A549 (cell line): ENCODE data around the gene DDX1. TPM values are rescaled to one million over a fixed set of nuclear protein-coding genes. Genes with fewer than 3 reads are reported as not detected.

Experiments
- ATAC-seq, 2 experiments: fragments of 200-7000 bp in 1 of 2; fragments of >200 bp in 1 of 2; cut with Nextera tagmentation in 1 of 2; cut with Tn5 transposase in 1 of 2; 3 replicates each; pipeline versions ENCODE4 v1.8.0 to v1.9.1; 2018 to 2020; ENCODE audit warnings: mild to moderate bottlenecking in 1 of 2, moderate library complexity in 1 of 2
- CTCF ChIA-PET: fragments of 300-600 bp; sonication (Branson Sonifier 250); formaldehyde crosslinking; extraction: SDS; loops from one replicate; lab custom pipeline; 2021; ENCODE audit warnings: antibody characterized with exemption, inconsistent platforms; lab: Yijun Ruan, JAX
- POLR2A ChIA-PET: fragments of 350-600 bp; formaldehyde crosslinking; extraction: SDS; loops from one replicate; lab custom pipeline; 2021; ENCODE audit warnings: antibody characterized with exemption, inconsistent platforms; lab: Yijun Ruan, JAX
- DNase-seq, 2 experiments: peaks; one replicate each; pipeline versions ENCODE4 v3.0.0 to v3.0.0-alpha.2; 2011 to 2016; ENCODE audit warnings: low read depth in 1 of 2, low spot score in 1 of 2
- FAIRE-seq: peaks from 2 replicates; lab custom pipeline; 2011; peaks lifted over from hg19 to GRCh38; lab: Jason Lieb, UNC
- H3K27ac ChIP-seq, 2 experiments: fragments of >200 bp; sonication (Bioruptor Twin); formaldehyde crosslinking; 3 replicates each; pipeline ENCODE4 v1.5.1; 2016 to 2017
- H3K4me1 ChIP-seq: fragments of >200 bp; sonication (Bioruptor Twin); formaldehyde crosslinking; 3 replicates; pipeline ENCODE4 v1.6.1; 2016
- H3K4me2 ChIP-seq: fragments of >200 bp; sonication (Bioruptor Twin); formaldehyde crosslinking; 3 replicates; pipeline ENCODE4 v1.6.1; 2016
- H3K4me3 ChIP-seq: fragments of >200 bp; sonication (Bioruptor Twin); formaldehyde crosslinking; 3 replicates; pipeline ENCODE4 v1.5.1; 2016
- H3K9me3 ChIP-seq: fragments of >200 bp; sonication (Bioruptor Twin); formaldehyde crosslinking; 3 replicates; pipeline ENCODE4 v1.6.1; 2016
- ATOH8 ChIP-seq: fragments of 250-450 bp; sonication (Bioruptor Pico); IDR thresholded peaks from 2 replicates; pipeline ENCODE4 v1.5.0; 2020; ENCODE audit warnings: low read depth, mild to moderate bottlenecking, moderate library complexity
- CBX2 ChIP-seq: fragments of 200-600 bp; sonication (generic); IDR thresholded peaks from 2 replicates; pipeline ENCODE4 v1.6.1; 2016; ENCODE audit warnings: low read depth, mild to moderate bottlenecking, borderline replicate concordance
- CBX8 ChIP-seq: fragments of 200-600 bp; sonication (generic); IDR thresholded peaks from 2 replicates; pipeline ENCODE4 v1.6.1; 2016
- CEBPB ChIP-seq, 2 experiments: fragments of >200 bp in 1 of 2; sonication (Bioruptor Twin) in 1 of 2; formaldehyde crosslinking in 1 of 2; IDR thresholded peaks; 2 replicates each; pipeline ENCODE4 v1.6.1; 2012 to 2016
- CHD2 ChIP-seq: fragments of 150-350 bp; IDR thresholded peaks from 2 replicates; pipeline ENCODE4 v1.6.1; 2014; ENCODE audit warnings: low read length; ENCODE audit not compliant: partially characterized antibody
- ELK1 ChIP-seq: fragments of 150-350 bp; IDR thresholded peaks from 2 replicates; pipeline ENCODE4 v1.6.1; 2014; ENCODE audit warnings: low read depth, mild to moderate bottlenecking, low read length
- FOSB ChIP-seq: fragments of 250-450 bp; sonication (Bioruptor Pico); IDR thresholded peaks from 2 replicates; pipeline ENCODE4 v1.5.0; 2020; ENCODE audit warnings: mild to moderate bottlenecking, moderate library complexity
- GATA3 ChIP-seq: IDR thresholded peaks from 2 replicates; pipeline ENCODE4 v1.6.1; 2012; ENCODE audit warnings: borderline replicate concordance
- HOXA7 ChIP-seq: fragments of 250-450 bp; sonication (Bioruptor Pico); IDR thresholded peaks from 2 replicates; pipeline ENCODE4 v1.5.0; 2020; ENCODE audit warnings: mild to moderate bottlenecking, moderate library complexity
- HOXB13 ChIP-seq: fragments of 250-450 bp; sonication (Bioruptor Pico); IDR thresholded peaks from 2 replicates; pipeline ENCODE4 v1.5.0; 2020; ENCODE audit warnings: low read depth, mild to moderate bottlenecking, moderate library complexity
- HOXB5 ChIP-seq: fragments of 250-450 bp; sonication (Bioruptor Pico); IDR thresholded peaks from 2 replicates; pipeline ENCODE4 v1.5.0; 2020; ENCODE audit warnings: mild to moderate bottlenecking, moderate library complexity
- KDM5A ChIP-seq: fragments of 200-600 bp; sonication (generic); IDR thresholded peaks from 2 replicates; pipeline ENCODE4 v1.6.1; 2016; ENCODE audit warnings: antibody characterized with exemption, mild to moderate bottlenecking
- MAFK ChIP-seq: fragments of 450-650 bp; IDR thresholded peaks from 2 replicates; pipeline ENCODE4 v1.6.1; 2014; ENCODE audit not compliant: partially characterized antibody
- MAX ChIP-seq: IDR thresholded peaks from 2 replicates; pipeline ENCODE4 v1.6.1; 2012
- NPAS2 ChIP-seq: fragments of 250-450 bp; sonication (Bioruptor Pico); IDR thresholded peaks from 2 replicates; pipeline ENCODE4 v1.8.0; 2022; ENCODE audit warnings: mild to moderate bottlenecking, moderate library complexity, borderline replicate concordance
- NR3C1 ChIP-seq: fragments of >200 bp; sonication (Bioruptor Twin); formaldehyde crosslinking; IDR thresholded peaks from 3 replicates; pipeline ENCODE4 v1.6.1; 2017
- POLR2A ChIP-seq: IDR thresholded peaks from 2 replicates; pipeline ENCODE4 v1.6.1; 2012; ENCODE audit warnings: mild to moderate bottlenecking, low read length
- RAD21 ChIP-seq, 2 experiments: fragments of >200 bp in 1 of 2; sonication (Bioruptor Twin) in 1 of 2; formaldehyde crosslinking in 1 of 2; IDR thresholded peaks in 1 of 2; conservative IDR thresholded peaks in 1 of 2; 2 replicates in 1 of 2; 3 replicates in 1 of 2; pipeline ENCODE4 v1.6.1; 2012 to 2018; ENCODE audit warnings: inconsistent platforms in 1 of 2
- RCOR1 ChIP-seq: fragments of 150-350 bp; IDR thresholded peaks from 2 replicates; pipeline ENCODE4 v1.6.1; 2014; ENCODE audit warnings: antibody characterized with exemption, low read length, low read depth
- SMC3 ChIP-seq: fragments of >200 bp; sonication (Bioruptor Twin); formaldehyde crosslinking; IDR thresholded peaks from 3 replicates; pipeline ENCODE4 v1.6.1; 2018; ENCODE audit warnings: inconsistent platforms
- TP53 ChIP-seq: fragments of 250-450 bp; sonication (Bioruptor Pico); IDR thresholded peaks from 2 replicates; pipeline ENCODE4 v1.5.0; 2021; ENCODE audit warnings: mild to moderate bottlenecking, moderate library complexity
- ZC3H11A ChIP-seq: fragments of 450-650 bp; IDR thresholded peaks from 2 replicates; pipeline ENCODE4 v1.6.1; 2014; ENCODE audit warnings: antibody characterized with exemption, mild to moderate bottlenecking
- ZFP36 ChIP-seq: fragments of 450-650 bp; IDR thresholded peaks from 2 replicates; pipeline ENCODE4 v1.6.1; 2014; ENCODE audit warnings: borderline replicate concordance; ENCODE audit not compliant: partially characterized antibody
- ZNF302 ChIP-seq: fragments of 250-450 bp; sonication (Bioruptor Pico); IDR thresholded peaks from 2 replicates; pipeline ENCODE4 v1.9.0; 2021; ENCODE audit warnings: inconsistent platforms, mild to moderate bottlenecking, moderate library complexity
- WGBS: methylation state at CpG from one replicate; pipeline ENCODE4 v1.1.6; 2017; ENCODE audit errors: missing lambda C conversion rate; 5-methylcytosine and 5-hydroxymethylcytosine counted together
- polyA plus RNA-seq, 4 experiments: library from polyadenylated mRNA; depleted of rRNA in 3 of 4; stranded (reverse); fragments of >200 nt; fragmentation: RNase III in 1 of 4; extraction: RNeasy Plus Mini Kit Qiagen cat#74134 plus additional on column Dnase treatment in 1 of 4; gene quantifications; 2 replicates in 3 of 4; 3 replicates in 1 of 4; pipeline ENCODE4 v1.2.3, GENCODE V29; 2011 to 2017

The DDX1 gene
- polyA plus RNA-seq, 2 of the 4 experiments (the other 2 are of a cell fraction) = 157 to 214 TPM

GRCh38 chr2:15665943-15666460, 74.3 kb downstream of the DDX1 start (continued):
- no peak for TF ChIP-seq ELK1
- no peak for TF ChIP-seq NPAS2

GRCh38 chr2:15666861-15667808, 75.5 kb downstream of the DDX1 start:
- H3K27ac ChIP-seq = no peak overlapping the region
- WGBS = 45% methylated on average over 16 of the region's 16 CpGs
- ChIA-PET POLR2A (no interaction called here), CTCF (interaction anchor here (1.0 kb wide), 2 partner anchors 18 to 81 kb away, joined by 3 read pairs; no protein-coding TSS in a partner anchor)
- H3K9me3 ChIP-seq = no peaks in the 10 kb centered on the region; the same call in 2 of the 3 replicates
- H3K4me1 ChIP-seq = no peaks in the 10 kb centered on the region
- no peak for TF ChIP-seq ZNF302
- no peak for TF ChIP-seq MAX
- TF ChIP-seq RCOR1 = no peak
- TF ChIP-seq NPAS2 = no peak
- TF ChIP-seq CHD2 = no peak
- TF ChIP-seq CEBPB (IDR thresholded peaks at IDR 0.05) = no peak
- no peak overlapping the region for H3K4me3 ChIP-seq
- no peak for DNase-seq
- no peak for ATAC-seq
- no peak overlapping the region for H3K4me2 ChIP-seq
- FAIRE-seq = no peak

- ChIA-PET POLR2A (no interaction called here), CTCF (interaction anchor here (1.0 to 1.5 kb wide), 2 partner anchors 19 to 80 kb away, joined by 3 read pairs; no protein-coding TSS in a partner anchor)
- H3K4me1 ChIP-seq = no peaks in the 10 kb centered on the region
- 87% methylated on average over 4 of the region's 4 CpGs for WGBS
- no peak overlapping the region for H3K27ac ChIP-seq
- FAIRE-seq = no peak
- ATAC-seq = no peak
- no peak overlapping the region for H3K4me3 ChIP-seq
- H3K9me3 ChIP-seq = no peaks in the 10 kb centered on the region; the same call in 2 of the 3 replicates
- no peak for TF ChIP-seq MAFK
- no peak for TF ChIP-seq CBX8
- TF ChIP-seq ELK1 = no peak
- TF ChIP-seq HOXB13 = no peak
- DNase-seq = no peak
- no peak overlapping the region for H3K4me2 ChIP-seq
Measured at GRCh38 chr2:15667809-15668556, 76.3 kb downstream of the DDX1 start.

- CTCF ChIA-PET = interaction anchor here (1.5 kb wide), 1 partner anchor 20 kb away, joined by 3 read pairs; no protein-coding TSS in a partner anchor
- Histone ChIP-seq H3K9me3 (no peaks in the 10 kb centered on the region; the same call in 2 of the 3 replicates), H3K4me2 (no peak overlapping the region), H3K4me3 (no peak overlapping the region), H3K4me1 (peaks cover 5% of the 10 kb centered on the region), H3K27ac (no peak overlapping the region)
- FAIRE-seq (no peak), ATAC-seq (no peak), DNase-seq (no peak)
- POLR2A ChIA-PET = no interaction called here
- WGBS = 29% methylated on average over 10 of the region's 10 CpGs
- TF ChIP-seq CEBPB (IDR thresholded peaks at IDR 0.05) (no peak), POLR2A (no peak), ATOH8 (CRISPR knock-in tag) (no peak), HOXB5 (CRISPR knock-in tag) (no peak), TP53 (CRISPR knock-in tag) (no peak), NR3C1 (no peak), SMC3 (no peak), ZFP36 (no peak), KDM5A (no peak), FOSB (CRISPR knock-in tag) (no peak), ZC3H11A (no peak), RAD21 (conservative IDR thresholded peaks at IDR 0.05 in 1 of 2, IDR thresholded peaks at IDR 0.05 in 1 of 2) (no peak), ZNF302 (no peak), CBX2 (no peak), HOXA7 (CRISPR knock-in tag) (no peak), ELK1 (no peak), GATA3 (no peak)
Measured at GRCh38 chr2:15668611-15669305, 77.1 kb downstream of the DDX1 start.
